Endothelial cell of umbilical vein (primary cell): ENCODE measurements around the gene FBXO24. TPM values are rescaled to one million over a fixed set of nuclear protein-coding genes. Genes with fewer than 3 reads are reported as not detected.

Experiments
- BruUV-seq: library from RNA; stranded (reverse); fragments of 400-500 nt; replicated peaks from 2 replicates; lab custom pipeline; 2021; lab: Mats Ljungman, UMichigan
- CTCF ChIA-PET: fragments of 300-600, 350-600 bp; sonication (Branson Sonifier 250); formaldehyde crosslinking; loops from one replicate; lab custom pipeline; 2021; ENCODE audit warnings: antibody characterized with exemption, inconsistent platforms; lab: Charles Lee
- POLR2A ChIA-PET: fragments of 300-600, 350-600 bp; sonication (Branson Sonifier 250); formaldehyde crosslinking; loops from one replicate; lab custom pipeline; 2021; ENCODE audit warnings: antibody characterized with exemption, inconsistent platforms; lab: Charles Lee
- DNase-seq: peaks from one replicate; pipeline ENCODE4 v3.0.0-alpha.2; 2011; ENCODE audit warnings: low read depth, low spot score
- FAIRE-seq: peaks from 2 replicates; lab custom pipeline; 2011; peaks lifted over from hg19 to GRCh38; lab: Jason Lieb, UNC
- H2AFZ ChIP-seq: 2 replicates; pipeline ENCODE4 v1.6.0; 2012; ENCODE audit warnings: low read depth, low read length, control low read depth, inconsistent platforms
- H3K27ac ChIP-seq: 2 replicates; pipeline ENCODE4 v1.5.1; 2011; ENCODE audit warnings: low read depth, mild to moderate bottlenecking, control low read depth, low read length, moderate library complexity; ENCODE audit not compliant: insufficient read depth
- H3K27me3 ChIP-seq, 2 experiments: 2 replicates each; pipeline versions ENCODE4 v1.6.0 to v1.6.1; 2011; ENCODE audit warnings: low read length in 2 of 2, mixed read lengths in 1 of 2; ENCODE audit not compliant: control insufficient read depth in 2 of 2, insufficient read depth in 2 of 2
- H3K36me3 ChIP-seq, 2 experiments: 2 replicates in 1 of 2; 3 replicates in 1 of 2; pipeline ENCODE4 v1.5.1; 2011; ENCODE audit warnings: low read length in 2 of 2, mild to moderate bottlenecking in 1 of 2, moderate library complexity in 1 of 2; ENCODE audit not compliant: control insufficient read depth in 2 of 2, insufficient read depth in 2 of 2; ENCODE audit errors: extremely low read depth in 1 of 2
- H3K4me1 ChIP-seq: 3 replicates; pipeline ENCODE4 v1.5.1; 2011; ENCODE audit warnings: mild to moderate bottlenecking, low read length; ENCODE audit not compliant: control insufficient read depth, insufficient read depth; ENCODE audit errors: extremely low read depth
- H3K4me2 ChIP-seq: 2 replicates; pipeline ENCODE4 v1.6.1; 2011; ENCODE audit warnings: low read length, control low read depth, mixed read lengths; ENCODE audit not compliant: insufficient read depth
- H3K4me3 ChIP-seq, 3 experiments: fragments of 200-600 bp in 1 of 3; sonication (generic), shearing (Covaris generic) in 1 of 3; replicated peaks in 1 of 3; 2 replicates each; pipeline ENCODE4 v1.5.1; 2011 to 2016; ENCODE audit warnings: control low read depth in 3 of 3, low read length in 3 of 3, mild to moderate bottlenecking in 2 of 3, inconsistent platforms in 1 of 3, low read depth in 1 of 3, moderate library complexity in 1 of 3; ENCODE audit not compliant: insufficient read depth in 1 of 3
- H3K79me2 ChIP-seq: 2 replicates; pipeline ENCODE4 v1.6.0; 2012; ENCODE audit warnings: low read length, inconsistent platforms; ENCODE audit not compliant: control insufficient read depth, insufficient read depth
- H3K9ac ChIP-seq: replicated peaks from 2 replicates; pipeline ENCODE3; 2011; ENCODE audit warnings: low read length, control low read depth; ENCODE audit not compliant: insufficient read depth; ENCODE audit errors: extremely low read depth
- H3K9me1 ChIP-seq: replicated peaks from 3 replicates; pipeline ENCODE4 v1.6.0; 2011; ENCODE audit warnings: mild to moderate bottlenecking, low read length; ENCODE audit not compliant: control insufficient read depth, insufficient read depth; ENCODE audit errors: extremely low read depth
- H3K9me3 ChIP-seq: replicated peaks from 2 replicates; pipeline ENCODE4 v1.5.1; 2012; ENCODE audit warnings: low read length, inconsistent platforms; ENCODE audit not compliant: control insufficient read depth, insufficient read depth
- H4K20me1 ChIP-seq: replicated peaks from 2 replicates; pipeline ENCODE3; 2011; ENCODE audit warnings: mild to moderate bottlenecking, low read length; ENCODE audit not compliant: control insufficient read depth, insufficient read depth; ENCODE audit errors: extremely low read depth
- CTCF ChIP-seq, 2 donors: IDR thresholded peaks; 1 replicate in 1 of 2; 2 replicates in 1 of 2; pipeline ENCODE4 v1.5.1; 2011; ENCODE audit warnings: low read length in 2 of 2, mild to moderate bottlenecking in 2 of 2, moderate library complexity in 2 of 2, control low read depth in 1 of 2, inconsistent platforms in 1 of 2, low read depth in 1 of 2; ENCODE audit not compliant: insufficient read depth in 1 of 2; ENCODE audit errors: extremely low read depth in 1 of 2
- EZH2 ChIP-seq: IDR thresholded peaks from 2 replicates; pipeline ENCODE4 v1.6.1; 2012; ENCODE audit warnings: borderline replicate concordance, low read depth, mild to moderate bottlenecking, moderate library complexity, low read length, inconsistent platforms; ENCODE audit not compliant: severe bottlenecking
- FOS ChIP-seq: IDR thresholded peaks from 2 replicates; pipeline ENCODE4 v1.6.1; 2011; ENCODE audit warnings: mild to moderate bottlenecking, low read length, moderate library complexity, borderline replicate concordance; ENCODE audit not compliant: insufficient read depth
- GATA2 ChIP-seq: IDR thresholded peaks from 2 replicates; pipeline ENCODE4 v1.7.0; 2011; ENCODE audit warnings: low read depth, mild to moderate bottlenecking, moderate library complexity, mixed read lengths, low read length; ENCODE audit not compliant: insufficient read length, insufficient read depth
- JUN ChIP-seq: IDR thresholded peaks from 2 replicates; pipeline ENCODE4 v1.6.1; 2011; ENCODE audit warnings: borderline replicate concordance, low read depth; ENCODE audit not compliant: insufficient read length, insufficient read depth
- MYC ChIP-seq: IDR thresholded peaks from one replicate; pipeline ENCODE4 v1.6.1; 2011; ENCODE audit warnings: mild to moderate bottlenecking, low read depth, low read length
- POLR2A ChIP-seq: IDR thresholded peaks from 2 replicates; pipeline ENCODE4 v1.6.1; 2012; ENCODE audit warnings: low read depth, mild to moderate bottlenecking, control low read depth, low read length
- POLR2AphosphoS5 ChIP-seq: IDR thresholded peaks from 2 replicates; pipeline ENCODE4 v1.6.1; 2012; ENCODE audit warnings: low read depth, mild to moderate bottlenecking, control low read depth, low read length, moderate library complexity; ENCODE audit not compliant: insufficient read depth
- dilution Hi-C: fragments of 300-500 bp; cut with MboI; formaldehyde crosslinking; loops from one replicate; pipeline ENCODE4 v1.15.0; 2019; ENCODE audit warnings: low sequenced_read_pairs; ENCODE audit not compliant: extremely low pct_ligation_motif_present
- intact Hi-C: fragments of 100-400 bp; cut with micrococcal nuclease; formaldehyde crosslinking; loops from one replicate; pipeline ENCODE4 v1.10.0; 2022
- polyA plus RNA-seq, 4 experiments: library from polyadenylated mRNA; depleted of rRNA in 3 of 4; stranded (reverse) in 3 of 4; unstranded in 1 of 4; fragments of >200 nt; gene quantifications; 2 replicates each; pipeline versions ENCODE4 v1.2.1 to v1.2.3, GENCODE V29; 2011 to 2012; ENCODE audit warnings: missing spikeins in 1 of 4
- total RNA-seq: library from RNA; stranded (reverse); gene quantifications from 2 replicates; pipeline ENCODE4 v1.2.3, GENCODE V29; 2021
- TF ChIP-seq, protein P1 (sequence below): IDR thresholded peaks from 2 replicates; pipeline ENCODE4 v1.6.1; 2011; ENCODE audit not compliant: insufficient read depth, insufficient read length

FBXO24 gene
- total and polyA plus RNA-seq, 2 donors (not counting 3 experiments of a cell fraction or from before 2014, with no cell fraction given), result 0.37 to 0.38 TPM

DNA sequence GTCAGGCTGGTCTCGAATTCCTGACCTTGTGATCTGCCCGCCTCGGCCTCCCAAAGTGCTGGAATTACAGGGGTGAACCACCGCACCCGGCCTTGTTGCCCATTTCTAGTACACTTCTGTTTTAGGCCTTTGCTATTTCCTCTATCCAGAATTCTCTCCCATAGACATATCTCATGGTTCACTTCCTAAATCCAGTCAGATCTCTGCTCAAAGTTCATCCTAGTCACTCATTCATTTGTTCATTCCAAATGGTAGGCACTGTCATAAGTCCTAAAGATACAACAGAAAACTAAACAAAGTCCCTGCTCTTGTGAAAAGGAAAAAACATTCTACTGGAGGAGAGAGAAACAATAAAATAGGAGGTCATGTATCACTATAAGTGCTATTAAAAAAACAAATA, 23.8 kb downstream of the FBXO24 start:
- dilution Hi-C loops, result no loop called here
- FAIRE-seq, result no peak
- POLR2A ChIA-PET, result no interaction called here
- no peaks in the 10 kb centered on the region for H4K20me1 ChIP-seq
- CTCF ChIA-PET, result interaction anchor here (1.0 kb wide), 1 partner anchor 19 kb away, joined by 3 read pairs; no protein-coding TSS in a partner anchor
- H3K9me3 ChIP-seq, result no peaks in the 10 kb centered on the region
- no peak overlapping the region for H3K4me2 ChIP-seq
- no peaks in the 10 kb centered on the region for H3K9me1 ChIP-seq
- H3K9ac ChIP-seq, result no peak overlapping the region
- no peak for DNase-seq
- H3K4me1 ChIP-seq, result peaks cover 21% of the 10 kb centered on the region
- H3K27me3 ChIP-seq, result no peaks in the 10 kb centered on the region
- no peak overlapping the region for H2AFZ ChIP-seq
- H3K27ac ChIP-seq, result no peak overlapping the region
- BruUV-seq, result no TSS peak
- TF ChIP-seq MYC (no peak), JUN (no peak), EZH2 (no peak), POLR2A (no peak), FOS (no peak), GATA2 (no peak), POLR2AphosphoS5 (no peak), CTCF (IDR thresholded peaks at IDR 0.05; ENCODE audit: extremely low read depth in 1 of 2, insufficient read depth in 1 of 2, low read depth in 1 of 2, low read length in 2 of 2) (no peak)
- TF ChIP-seq, protein P1, sequence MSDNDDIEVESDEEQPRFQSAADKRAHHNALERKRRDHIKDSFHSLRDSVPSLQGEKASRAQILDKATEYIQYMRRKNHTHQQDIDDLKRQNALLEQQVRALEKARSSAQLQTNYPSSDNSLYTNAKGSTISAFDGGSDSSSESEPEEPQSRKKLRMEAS, result no peak
- intact Hi-C loops, result no loop called here
- no peaks in the 10 kb centered on the region for H3K36me3 ChIP-seq
- H3K4me3 ChIP-seq, result no peak overlapping the region
- no peaks in the 10 kb centered on the region for H3K79me2 ChIP-seq
